Measurements from ENCODE around the gene LRRTM3.

The LRRTM3 gene

GRCh38 chr10:67049988-67050387 lies 124.2 kb downstream of the LRRTM3 start:
- Mint-ChIP-seq H3K4me3 (no peak overlapping the region), H3K27me3 (ENCODE audit: low read depth) (peaks cover under 1% of the 10 kb centered on the region), H3K9me3 (no peaks in the 10 kb centered on the region), H3K27ac (no peak overlapping the region), H3K36me3 (ENCODE audit: low read depth) (no peaks in the 10 kb centered on the region), H3K4me1 (peaks cover 5% of the 10 kb centered on the region)
- no peak for TF ChIP-seq CTCF (IDR thresholded peaks at IDR 0.05; ENCODE audit: unreplicated experiment in 3 of 3)

- no peak overlapping the region for H3K4me3 Mint-ChIP-seq
- no peak for TF ChIP-seq CTCF (IDR thresholded peaks at IDR 0.05; ENCODE audit: unreplicated experiment in 3 of 3)
- H3K4me1 Mint-ChIP-seq: peaks cover 5% of the 10 kb centered on the region
- H3K36me3 Mint-ChIP-seq (ENCODE audit: low read depth): no peaks in the 10 kb centered on the region
- H3K27ac Mint-ChIP-seq: no peak overlapping the region
- peaks cover 4% of the 10 kb centered on the region for H3K27me3 Mint-ChIP-seq (ENCODE audit: low read depth)
- no peaks in the 10 kb centered on the region for H3K9me3 Mint-ChIP-seq
These were observed 124.6 kb downstream of the LRRTM3 start for GRCh38 chr10:67050415-67050814.

GRCh38 chr10:67072654-67073053 lies 146.8 kb downstream of the LRRTM3 start:
- no peak overlapping the region for H3K4me3 Mint-ChIP-seq
- no peaks in the 10 kb centered on the region for H3K27me3 Mint-ChIP-seq (ENCODE audit: low read depth)
- TF ChIP-seq CTCF (IDR thresholded peaks at IDR 0.05; ENCODE audit: unreplicated experiment in 3 of 3): no peak
- no peak overlapping the region for H3K27ac Mint-ChIP-seq
- no peaks in the 10 kb centered on the region for H3K4me1 Mint-ChIP-seq
- H3K9me3 Mint-ChIP-seq: no peaks in the 10 kb centered on the region
- no peaks in the 10 kb centered on the region for H3K36me3 Mint-ChIP-seq (ENCODE audit: low read depth)

- H3K27ac Mint-ChIP-seq: peak overlapping the region in 1 of 3 experiments; percentile 0
- H3K27me3 Mint-ChIP-seq (ENCODE audit: low read depth): no peaks in the 10 kb centered on the region
- no peaks in the 10 kb centered on the region for H3K36me3 Mint-ChIP-seq (ENCODE audit: low read depth)
- no peak overlapping the region for H3K4me3 Mint-ChIP-seq
- TF ChIP-seq CTCF (IDR thresholded peaks at IDR 0.05; ENCODE audit: unreplicated experiment in 3 of 3): no peak
- H3K4me1 Mint-ChIP-seq: no peaks in the 10 kb centered on the region
- H3K9me3 Mint-ChIP-seq: no peaks in the 10 kb centered on the region
These were observed 149.7 kb downstream of the LRRTM3 start for GRCh38 chr10:67075491-67075971.

- Mint-ChIP-seq H3K27ac (peak overlapping the region in 1 of 3 experiments; percentile 70), H3K36me3 (ENCODE audit: low read depth) (no peaks in the 10 kb centered on the region), H3K4me1 (no peaks in the 10 kb centered on the region), H3K27me3 (ENCODE audit: low read depth) (no peaks in the 10 kb centered on the region), H3K4me3 (no peak overlapping the region), H3K9me3 (no peaks in the 10 kb centered on the region)
- TF ChIP-seq CTCF (IDR thresholded peaks at IDR 0.05; ENCODE audit: unreplicated experiment in 3 of 3): no peak
These were observed 150.3 kb downstream of the LRRTM3 start for GRCh38 chr10:67076144-67076543.

- no peaks in the 10 kb centered on the region for H3K36me3 Mint-ChIP-seq (ENCODE audit: low read depth)
- H3K9me3 Mint-ChIP-seq: no peaks in the 10 kb centered on the region
- no peak for TF ChIP-seq CTCF (IDR thresholded peaks at IDR 0.05; ENCODE audit: unreplicated experiment in 3 of 3)
- no peak overlapping the region for H3K27ac Mint-ChIP-seq
- peaks cover 4% of the 10 kb centered on the region for H3K27me3 Mint-ChIP-seq (ENCODE audit: low read depth)
- no peak overlapping the region for H3K4me3 Mint-ChIP-seq
- no peaks in the 10 kb centered on the region for H3K4me1 Mint-ChIP-seq
These were observed 151.5 kb downstream of the LRRTM3 start for GRCh38 chr10:67077376-67077775.
